ENCODE results near the gene ADAMTS17.
A peak's percentile ranks its signal among the peaks of the same experiment; 100 is the strongest.
"Not testable (repeated sequence)": the region's sequence is repeated elsewhere in the genome, so short reads cannot be mapped to it uniquely, and the experiment has no call there.

The ADAMTS17 gene

GRCh38 chr15:99959326-99959725, 382.4 kb downstream of the ADAMTS17 start:
- no peak for DNase-seq

GRCh38 chr15:99958426-99959097, 383.2 kb downstream of the ADAMTS17 start:
- no peak for DNase-seq

GRCh38 chr15:99957642-99958013, 384.1 kb downstream of the ADAMTS17 start:
- no peak for DNase-seq

- DNase-seq: no peak
Observed at GRCh38 chr15:99956820-99957641, 384.7 kb downstream of the ADAMTS17 start.

GRCh38 chr15:99956022-99956775, 385.6 kb downstream of the ADAMTS17 start:
- no peak for DNase-seq

GRCh38 chr15:99955532-99955931, 386.2 kb downstream of the ADAMTS17 start:
- no peak for DNase-seq

- DNase-seq: no peak
Observed at GRCh38 chr15:99955181-99955525, 386.6 kb downstream of the ADAMTS17 start.

GRCh38 chr15:99954361-99955180, 387.2 kb downstream of the ADAMTS17 start:
- no peak for DNase-seq

GRCh38 chr15:99953886-99954285, 387.9 kb downstream of the ADAMTS17 start:
- no peak for DNase-seq

GRCh38 chr15:99951511-99951910, 390.3 kb downstream of the ADAMTS17 start:
- no peak for DNase-seq

- DNase-seq: no peak
Observed at GRCh38 chr15:99944131-99944530, 397.6 kb downstream of the ADAMTS17 start.

GRCh38 chr15:99943466-99943865, 398.3 kb downstream of the ADAMTS17 start:
- no peak for DNase-seq

GRCh38 chr15:99932676-99933402, 408.9 kb downstream of the ADAMTS17 start:
- no peak for DNase-seq

GRCh38 chr15:99931703-99932603, 409.8 kb downstream of the ADAMTS17 start:
- peak; percentile 33 for DNase-seq

GRCh38 chr15:99930696-99931095, 411.1 kb downstream of the ADAMTS17 start:
- DNase-seq: no peak

- DNase-seq: no peak
Observed at GRCh38 chr15:99929266-99929665, 412.5 kb downstream of the ADAMTS17 start.

- DNase-seq: peak; percentile 73
Observed at GRCh38 chr15:99928429-99928981, 413.3 kb downstream of the ADAMTS17 start.

GRCh38 chr15:99926532-99926931, 415.2 kb downstream of the ADAMTS17 start:
- not testable (repeated sequence) for DNase-seq

- peak; percentile 63 for DNase-seq
Observed at GRCh38 chr15:99925661-99926461, 415.9 kb downstream of the ADAMTS17 start.

- no peak for DNase-seq
Observed at GRCh38 chr15:99923711-99924110, 418.1 kb downstream of the ADAMTS17 start.

Measured in retina (tissue), 1 donor.